HG03378 (cell line): ENCODE measurements around the gene WHRN.

ENCODE experiments used
- ATAC-seq: cut with Tn5 transposase; IDR thresholded peaks from one replicate; pipeline ENCODE4 v1.9.1; 2021; ENCODE audit warnings: mild to moderate bottlenecking, moderate library complexity; ENCODE audit not compliant: unreplicated experiment

Gene WHRN

GRCh38 chr9:114493521-114494184, 11.6 kb downstream of the WHRN start:
- no peak for ATAC-seq

- no peak for ATAC-seq
These were observed 12.3 kb downstream of the WHRN start for GRCh38 chr9:114492991-114493390.

GRCh38 chr9:114491430-114492003, 13.8 kb downstream of the WHRN start:
- no peak for ATAC-seq

- ATAC-seq: no peak
These were observed 15.3 kb downstream of the WHRN start for GRCh38 chr9:114489928-114490327.

- no peak for ATAC-seq
These were observed 16.7 kb downstream of the WHRN start for GRCh38 chr9:114488398-114489129.

- peak; percentile 44 for ATAC-seq
These were observed 17.5 kb downstream of the WHRN start for GRCh38 chr9:114487607-114488300.

GRCh38 chr9:114486205-114486963, 18.9 kb downstream of the WHRN start:
- ATAC-seq: no peak

- peak; percentile 87 for ATAC-seq
These were observed 20.3 kb downstream of the WHRN start for GRCh38 chr9:114484854-114485443.

- ATAC-seq: peak; percentile 28
These were observed 20.9 kb downstream of the WHRN start for GRCh38 chr9:114484215-114484853.

GRCh38 chr9:114483499-114483898, 21.8 kb downstream of the WHRN start:
- ATAC-seq: no peak

- ATAC-seq: no peak
These were observed 22.7 kb downstream of the WHRN start for GRCh38 chr9:114482593-114482992.

- ATAC-seq: no peak
These were observed 23.5 kb downstream of the WHRN start for GRCh38 chr9:114481789-114482188.

- ATAC-seq: no peak
These were observed 24.4 kb downstream of the WHRN start for GRCh38 chr9:114480746-114481435.

GRCh38 chr9:114478871-114479270, 26.4 kb downstream of the WHRN start:
- ATAC-seq: no peak

GRCh38 chr9:114478459-114478858, 26.8 kb downstream of the WHRN start:
- no peak for ATAC-seq

- ATAC-seq: no peak
These were observed 27.6 kb downstream of the WHRN start for GRCh38 chr9:114477642-114478041.

GRCh38 chr9:114476891-114477469, 28.3 kb downstream of the WHRN start:
- ATAC-seq: no peak

GRCh38 chr9:114475412-114476135, 29.7 kb downstream of the WHRN start:
- no peak for ATAC-seq
